A549 treated with Hydrocortisone at 1 μM for 4 hours (cell line): ENCODE measurements around the gene SMG9. TPM values are rescaled to one million over a fixed set of nuclear protein-coding genes. Genes with fewer than 3 reads are reported as not detected.

ENCODE experiments used
- total RNA-seq: library from RNA; stranded (reverse); fragments of 200-300 nt; extraction: Qiagen RNA extraction; gene quantifications from 5 replicates; pipeline ENCODE4 v1.2.3, GENCODE V29; 2022

The SMG9 gene, protein sequence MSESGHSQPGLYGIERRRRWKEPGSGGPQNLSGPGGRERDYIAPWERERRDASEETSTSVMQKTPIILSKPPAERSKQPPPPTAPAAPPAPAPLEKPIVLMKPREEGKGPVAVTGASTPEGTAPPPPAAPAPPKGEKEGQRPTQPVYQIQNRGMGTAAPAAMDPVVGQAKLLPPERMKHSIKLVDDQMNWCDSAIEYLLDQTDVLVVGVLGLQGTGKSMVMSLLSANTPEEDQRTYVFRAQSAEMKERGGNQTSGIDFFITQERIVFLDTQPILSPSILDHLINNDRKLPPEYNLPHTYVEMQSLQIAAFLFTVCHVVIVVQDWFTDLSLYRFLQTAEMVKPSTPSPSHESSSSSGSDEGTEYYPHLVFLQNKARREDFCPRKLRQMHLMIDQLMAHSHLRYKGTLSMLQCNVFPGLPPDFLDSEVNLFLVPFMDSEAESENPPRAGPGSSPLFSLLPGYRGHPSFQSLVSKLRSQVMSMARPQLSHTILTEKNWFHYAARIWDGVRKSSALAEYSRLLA
- 49.2 to 64.3 TPM (median 55.9 TPM) in 5 replicates for total RNA-seq

DNA sequence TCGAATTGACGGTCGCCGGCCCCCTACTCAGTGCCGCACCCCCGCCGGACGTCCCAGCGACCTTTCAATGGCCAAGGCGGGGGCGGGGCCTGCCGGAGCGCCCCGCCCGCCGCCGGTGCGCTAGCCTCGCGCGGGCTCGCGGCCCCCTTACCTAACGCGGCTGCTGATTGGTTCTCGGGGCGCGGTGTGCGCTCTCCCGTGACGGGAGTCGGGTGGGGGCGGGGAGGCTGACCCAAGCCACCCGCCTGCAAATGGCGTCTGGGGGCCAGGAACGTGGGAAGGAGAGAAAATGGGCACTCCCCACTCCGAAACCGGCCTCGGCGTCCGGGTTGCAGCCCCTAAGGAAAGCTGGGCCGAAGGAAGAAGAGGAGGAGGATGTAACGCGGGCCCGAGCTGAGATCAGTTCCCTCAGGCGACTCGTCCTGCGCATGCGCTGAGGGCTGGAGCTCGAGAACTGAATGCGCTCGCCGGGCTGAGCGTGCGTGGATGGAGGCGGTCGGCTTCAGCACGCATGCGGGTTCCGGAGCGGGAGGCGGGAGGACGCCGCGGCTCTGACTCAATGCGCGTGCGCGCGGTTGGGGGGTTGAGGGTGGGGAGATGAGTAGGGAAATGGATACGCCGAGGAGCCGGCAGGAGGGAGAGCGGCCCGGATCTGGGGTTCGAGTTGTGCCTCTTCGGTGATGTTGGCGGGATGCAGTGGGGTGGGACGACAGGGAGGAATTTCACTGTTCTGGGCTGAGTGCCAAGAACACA, at the start of gene SMG9:
Gene SMG9, minus strand, starts transcription at position 460 of the 753 bp plus-strand sequence. CDS start 4,221 bp downstream, outside the sequence.

DNA sequence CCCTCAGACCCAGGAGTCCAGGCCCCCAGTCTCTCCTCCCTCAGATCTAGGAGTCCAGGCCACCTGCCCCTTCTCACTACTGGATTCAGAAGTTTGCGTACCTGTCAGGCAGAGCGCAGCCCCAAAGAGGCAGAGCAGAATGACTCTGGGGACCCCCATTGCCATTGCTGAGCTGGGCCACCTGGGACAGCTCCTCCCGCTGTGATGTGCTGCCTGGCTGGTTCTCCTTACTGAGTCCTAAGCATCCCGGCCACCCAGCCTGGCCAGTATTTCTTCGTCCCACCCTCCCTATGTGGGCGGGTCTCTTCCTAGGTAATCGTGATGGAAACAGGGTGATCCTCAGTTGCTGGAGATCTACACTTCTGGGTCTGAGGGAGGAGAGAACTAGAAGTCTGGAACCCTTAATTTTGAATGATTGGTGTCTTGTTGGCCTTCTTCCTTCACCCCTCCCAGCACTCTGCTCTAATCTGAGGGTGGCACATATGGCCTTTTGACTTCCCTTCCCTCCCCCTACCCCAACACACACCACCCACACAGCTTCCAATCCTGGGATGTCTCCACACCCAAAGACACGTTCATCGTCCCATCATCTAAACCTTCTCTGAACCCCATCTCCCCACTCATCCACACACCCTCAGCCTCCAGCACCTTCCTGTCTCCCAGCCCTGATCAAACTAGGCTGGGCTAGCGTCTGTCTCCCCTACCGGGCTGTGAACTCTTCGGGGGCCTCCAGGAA, 47.6 kb upstream of the SMG9 start, which contains the start of gene LYPD5:
Gene LYPD5, minus strand, starts transcription at position 232 of the 736 bp plus-strand sequence. Its CDS starts 67 bp downstream, at position 165.

DNA sequence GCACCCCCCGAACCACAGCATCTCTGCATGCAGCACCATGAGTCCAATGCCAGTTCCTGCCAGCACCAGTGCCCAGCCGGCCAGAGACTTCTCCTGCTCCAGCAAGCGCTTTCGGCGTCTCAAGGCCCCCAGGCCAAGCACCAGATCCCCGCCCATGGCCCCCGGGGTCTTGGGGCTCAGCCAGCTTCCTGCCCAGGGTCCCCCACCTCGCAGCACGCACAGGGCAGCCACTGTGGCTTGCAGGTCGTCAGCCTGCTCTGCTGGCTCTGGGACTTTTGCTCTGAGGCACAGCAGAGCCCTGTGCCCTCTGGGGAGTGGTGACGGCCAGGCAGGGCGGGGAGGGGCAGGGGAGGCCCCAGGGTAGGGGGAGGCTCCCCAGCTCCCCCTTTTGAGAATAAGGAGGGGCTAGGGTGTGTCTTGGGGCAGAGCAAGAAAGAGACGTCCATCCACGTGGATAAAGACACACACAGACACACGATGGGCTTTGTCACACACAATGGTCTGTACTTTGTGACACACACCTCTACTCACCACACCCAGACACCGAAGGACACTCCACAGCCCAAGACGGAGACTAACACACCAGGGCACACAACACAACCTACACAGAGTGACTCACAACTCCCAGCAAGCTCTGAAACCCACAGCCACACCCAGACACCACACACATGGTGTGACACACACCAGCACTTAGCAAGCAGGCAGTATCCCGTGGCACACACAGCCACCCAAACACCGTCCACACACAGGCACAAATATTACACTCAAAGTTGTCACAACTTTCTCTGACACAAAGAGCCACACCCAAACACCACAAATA, 26.2 kb upstream of the SMG9 start, which contains the start of gene KCNN4:
Gene KCNN4, minus strand, starts transcription at position 268 of the 820 bp plus-strand sequence. Its CDS starts 112 bp downstream, at position 156.

DNA sequence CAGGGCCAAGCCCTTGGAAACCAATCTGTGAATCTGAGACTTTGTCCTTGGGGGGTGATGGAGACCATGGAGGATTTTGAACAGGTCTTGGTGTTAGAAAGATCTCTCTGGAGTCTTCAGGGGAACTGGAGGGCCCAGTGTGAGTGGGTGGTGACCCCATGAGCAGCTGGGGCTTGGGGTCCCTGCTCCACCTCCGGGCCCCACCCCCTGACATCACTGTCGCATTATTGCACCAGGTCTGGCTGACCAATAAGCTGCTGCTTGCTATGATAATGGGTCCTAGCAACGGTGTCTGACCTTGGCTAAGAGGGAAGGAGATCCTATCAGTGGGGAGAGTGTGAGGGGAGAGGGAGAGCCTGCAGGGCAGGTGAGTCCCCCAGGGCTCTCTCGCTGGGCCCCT, 39.0 kb downstream of the SMG9 start, which contains the start of gene IRGC:
Gene IRGC, plus strand, starts transcription at position 301 of the 400 bp plus-strand sequence. CDS start 2,483 bp downstream, outside the sequence.

Other genes starting within 250 kb of the SMG9 start
- 39.8 to 51.9 TPM (median 49.4 TPM) in 5 replicates for gene ETHE1, start 227.8 kb downstream of the SMG9 start, total RNA-seq
- gene ZNF575, start 221.8 kb downstream of the SMG9 start, total RNA-seq, result 1.3 to 2.1 TPM (median 2.0 TPM) in 5 replicates
- gene XRCC1, start 179.4 kb downstream of the SMG9 start, total RNA-seq, result 25.4 to 29.3 TPM (median 28.2 TPM) in 5 replicates
- 0.09 to 0.67 TPM (median 0.19 TPM) in 4 of 5 replicates, not detected in the other for gene PINLYP, start 179.2 kb downstream of the SMG9 start, total RNA-seq
- gene IRGQ, start 158.8 kb downstream of the SMG9 start, total RNA-seq, result 4.8 to 7.7 TPM (median 5.9 TPM) in 5 replicates
- gene ZNF576, start 158.4 kb downstream of the SMG9 start, total RNA-seq, result 12.8 to 21.4 TPM (median 19.3 TPM) in 5 replicates
- gene SRRM5, start 142.9 kb downstream of the SMG9 start, total RNA-seq, result 0.71 to 0.94 TPM (median 0.84 TPM) in 5 replicates
- gene ZNF428, start 135.3 kb downstream of the SMG9 start, total RNA-seq, result 41.8 to 62.6 TPM (median 62.3 TPM) in 5 replicates
- 7.7 to 11.6 TPM (median 8.9 TPM) in 5 replicates for gene CADM4, start 115.1 kb downstream of the SMG9 start, total RNA-seq
- 59.0 to 67.2 TPM (median 63.7 TPM) in 5 replicates for gene PLAUR, start 84.8 kb downstream of the SMG9 start, total RNA-seq
- gene IRGC, start 38.9 kb downstream of the SMG9 start, total RNA-seq, result not detected in 5 replicates
- 42.2 to 55.5 TPM (median 53.1 TPM) in 5 replicates for gene KCNN4, start 26.0 kb upstream of the SMG9 start, total RNA-seq
- gene LYPD5, start 47.5 kb upstream of the SMG9 start, total RNA-seq, result 0.11 to 0.39 TPM (median 0.18 TPM) in 5 replicates
- gene ZNF283, start 72.4 kb upstream of the SMG9 start, total RNA-seq, result 3.9 to 6.1 TPM (median 4.8 TPM) in 5 replicates
- 0.13 to 0.39 TPM (median 0.21 TPM) in 5 replicates for gene ZNF404, start 129.0 kb upstream of the SMG9 start, total RNA-seq
- 8.7 to 12.8 TPM (median 9.8 TPM) in 5 replicates for gene ZNF45, start 180.3 kb upstream of the SMG9 start, total RNA-seq
- 0.51 to 0.84 TPM (median 0.60 TPM) in 5 replicates for gene ZNF221, start 196.3 kb upstream of the SMG9 start, total RNA-seq
- gene ZNF155, start 229.2 kb upstream of the SMG9 start, total RNA-seq, result 1.9 to 3.6 TPM (median 3.0 TPM) in 5 replicates
- 2.2 to 4.2 TPM (median 3.3 TPM) in 5 replicates for gene ZNF230, start 248.0 kb upstream of the SMG9 start, total RNA-seq